K562 (cell line): ENCODE data around the gene SAFB. TPM values are rescaled to one million over a fixed set of nuclear protein-coding genes. Genes with fewer than 3 reads are reported as not detected.

Experiments
- ATAC-seq: fragments of 200-7000 bp; cut with Tn5 transposase; 3 replicates; pipeline ENCODE4 v1.9.1; 2020; ENCODE audit warnings: moderate library complexity
- BruUV-seq: library from RNA; stranded (reverse); fragments of 400-500 nt; replicated peaks from 2 replicates; lab custom pipeline; 2021; lab: Mats Ljungman, UMichigan
- CTCF ChIA-PET: fragments of 300-600 bp; formaldehyde crosslinking; extraction: SDS; loops from one replicate; lab custom pipeline; 2021; ENCODE audit warnings: low intra/inter-chr PET ratio; lab: Yijun Ruan, JAX
- POLR2A ChIA-PET: fragments of 300-600, 350-650 bp; sonication (Branson Sonifier 250); formaldehyde crosslinking; extraction: SDS; loops from one replicate; lab custom pipeline; 2021; ENCODE audit warnings: antibody characterized with exemption, inconsistent platforms; lab: Yijun Ruan, JAX
- DNase-seq, 4 experiments: peaks; one replicate each; pipeline versions ENCODE4 v3.0.0 to v3.0.0-alpha.2; 2011 to 2018; ENCODE audit warnings: low spot score in 3 of 4, mixed read lengths in 3 of 4; ENCODE audit errors: extremely low read depth in 1 of 4
- FAIRE-seq: peaks from 2 replicates; lab custom pipeline; 2011; peaks lifted over from hg19 to GRCh38; lab: Jason Lieb, UNC
- H2AFZ ChIP-seq: 2 replicates; pipeline ENCODE4 v1.6.0; 2011; ENCODE audit warnings: low read depth, low read length, control low read depth, inconsistent platforms
- H3K27ac ChIP-seq: fragments of 200-600 bp; 3 replicates; pipeline ENCODE4 v1.8.0; 2011; ENCODE audit warnings: low read depth, mild to moderate bottlenecking, control low read depth, inconsistent platforms, low read length, moderate library complexity, mixed read lengths; ENCODE audit errors: extremely low read depth
- H3K27me3 ChIP-seq, 2 experiments: fragments of 300-600 bp in 1 of 2; 2 replicates in 1 of 2; 3 replicates in 1 of 2; pipeline versions ENCODE4 v1.6.0 to v1.8.0; 2011; ENCODE audit warnings: inconsistent platforms in 2 of 2, low read length in 2 of 2, mild to moderate bottlenecking in 1 of 2, mixed read lengths in 1 of 2, moderate library complexity in 1 of 2; ENCODE audit not compliant: control insufficient read depth in 2 of 2, insufficient read depth in 2 of 2
- H3K36me3 ChIP-seq: fragments of 300-600 bp; 3 replicates; pipeline ENCODE4 v1.8.0; 2011; ENCODE audit warnings: mild to moderate bottlenecking, low read length, inconsistent platforms; ENCODE audit not compliant: control insufficient read depth, insufficient read depth
- H3K4me1 ChIP-seq, 2 experiments: fragments of 200-600 bp in 1 of 2; replicated peaks in 1 of 2; 2 replicates in 1 of 2; 3 replicates in 1 of 2; pipeline versions ENCODE4 v1.5.1 to v1.8.0; 2011; ENCODE audit warnings: inconsistent platforms in 2 of 2, low read length in 2 of 2, mild to moderate bottlenecking in 1 of 2, mixed read lengths in 1 of 2, moderate library complexity in 1 of 2; ENCODE audit not compliant: control insufficient read depth in 2 of 2, insufficient read depth in 2 of 2
- H3K4me2 ChIP-seq: 2 replicates; pipeline ENCODE4 v1.6.1; 2011; ENCODE audit warnings: low read length, control low read depth, inconsistent platforms, mixed read lengths; ENCODE audit not compliant: insufficient read depth
- H3K4me3 ChIP-seq: fragments of 200-600 bp; sonication (generic), shearing (Covaris generic); 2 replicates; pipeline ENCODE4 v1.5.1; 2016; ENCODE audit warnings: control low read depth, inconsistent platforms
- H3K79me2 ChIP-seq: fragments of 200-600 bp; 3 replicates; pipeline ENCODE4 v1.8.0; 2011; ENCODE audit warnings: low read length, inconsistent platforms; ENCODE audit not compliant: control insufficient read depth, insufficient read depth
- H3K9ac ChIP-seq, 2 experiments: 2 replicates each; pipeline versions ENCODE4 v1.6.0 to v1.6.1; 2011; ENCODE audit warnings: low read depth in 2 of 2, low read length in 2 of 2, control low read depth in 1 of 2, inconsistent platforms in 1 of 2, mild to moderate bottlenecking in 1 of 2, mixed read lengths in 1 of 2; ENCODE audit not compliant: insufficient read depth in 1 of 2
- H3K9me1 ChIP-seq: one replicate; pipeline ENCODE4 v1.6.0; 2011; ENCODE audit warnings: inconsistent platforms, mild to moderate bottlenecking, low read length, moderate library complexity; ENCODE audit not compliant: control insufficient read depth, insufficient read depth
- H3K9me3 ChIP-seq: replicated peaks from 2 replicates; pipeline ENCODE4 v1.5.1; 2011; ENCODE audit warnings: low read depth, low read length, inconsistent platforms; ENCODE audit not compliant: control insufficient read depth, insufficient read depth
- H4K20me1 ChIP-seq: replicated peaks from 2 replicates; pipeline ENCODE4 v1.6.1; 2011; ENCODE audit warnings: low read length, inconsistent platforms, mixed read lengths; ENCODE audit not compliant: control insufficient read depth, insufficient read depth
- RB1 ChIP-seq: fragments of 450-650 bp; IDR thresholded peaks from 2 replicates; pipeline ENCODE4 v1.6.1; 2017; ENCODE audit warnings: low read depth, mild to moderate bottlenecking
- SIN3A ChIP-seq, 2 experiments: fragments of 150-350 bp in 1 of 2; IDR thresholded peaks; 2 replicates each; pipeline ENCODE4 v1.6.1; 2011 to 2016; ENCODE audit warnings: borderline replicate concordance in 2 of 2, low read depth in 2 of 2, low read length in 2 of 2, mild to moderate bottlenecking in 2 of 2, moderate library complexity in 2 of 2; ENCODE audit not compliant: control insufficient read depth in 1 of 2
- WGBS: fragments of 100-300 bp; shearing (Covaris generic); methylation state at CpG from one replicate; pipeline ENCODE4 v1.1.6; 2016; ENCODE audit warnings: low coverage, mixed read lengths; ENCODE audit not compliant: insufficient coverage; ENCODE audit errors: missing lambda C conversion rate; 5-methylcytosine and 5-hydroxymethylcytosine counted together
- in situ Hi-C: fragments of 300-500 bp; cut with MboI; formaldehyde crosslinking; loops from 4 replicates; pipeline ENCODE4 v1.15.0; 2018; ENCODE audit warnings: inconsistent platforms, mixed read lengths
- intact Hi-C: fragments of 100-400 bp; cut with micrococcal nuclease; formaldehyde crosslinking; loops from 2 replicates; pipeline ENCODE4 v1.14.2; 2022
- polyA plus RNA-seq, 8 experiments: library from polyadenylated mRNA; depleted of rRNA in 4 of 8; stranded (reverse) in 5 of 8; unstranded in 3 of 8; fragments of >200 nt; fragmentation: Nextera tagmentation in 2 of 8; fragmentation: Illumina TruSeq in 1 of 8; extraction: Ambion mirVana in 2 of 8; extraction: Trizol in 1 of 8; gene quantifications; 2 replicates each; pipeline versions ENCODE4 v1.2.1 to v1.2.3, GENCODE V29; 2011 to 2014; ENCODE audit warnings: inconsistent platforms in 1 of 8, missing spikeins in 1 of 8
- total RNA-seq, 7 experiments: library from RNA; depleted of rRNA in 6 of 7; stranded (reverse); fragments of >200 nt in 6 of 7; fragmentation: Illumina TruSeq in 2 of 7; extraction: Trizol in 2 of 7; gene quantifications; 2 replicates each; pipeline versions ENCODE4 v1.2.1 to v1.2.3, GENCODE V29; 2011 to 2021; ENCODE audit warnings: low replicate concordance in 1 of 7
- TF ChIP-seq, protein P1 (sequence below): fragments of 150-350 bp; conservative IDR thresholded peaks from 2 replicates; pipeline ENCODE4 v1.6.1; 2014; ENCODE audit warnings: low read length
- TF ChIP-seq, protein P2 (sequence below), 2 experiments: fragments of 450-650 bp in 1 of 2; IDR thresholded peaks; 2 replicates each; pipeline ENCODE4 v1.6.1; 2011 to 2017; ENCODE audit warnings: low read depth in 2 of 2, antibody characterized with exemption in 1 of 2, borderline replicate concordance in 1 of 2, low read length in 1 of 2, mild to moderate bottlenecking in 1 of 2, mixed read lengths in 1 of 2; ENCODE audit not compliant: control insufficient read depth in 1 of 2
- TF ChIP-seq, protein P3 (sequence below), 2 experiments: fragments of 450-650 bp; conservative IDR thresholded peaks; 2 replicates each; pipeline ENCODE4 v1.6.1; 2017; ENCODE audit warnings: mild to moderate bottlenecking in 2 of 2, moderate library complexity in 2 of 2
- TF ChIP-seq, protein P4 (sequence below), 2 experiments: fragments of 200-800 bp in 1 of 2; sonication (Bioruptor generic) in 1 of 2; sonication (generic) in 1 of 2; formaldehyde crosslinking in 1 of 2; IDR thresholded peaks in 1 of 2; conservative IDR thresholded peaks in 1 of 2; 2 replicates each; pipeline versions ENCODE4 v1.5.0 to v1.6.1; 2016 to 2020; ENCODE audit warnings: missing compliant biosample characterization in 1 of 2, missing genetic modification characterization in 1 of 2, missing genetic modification reagents in 1 of 2
- TF ChIP-seq, protein P5 (sequence below): fragments of 450-650 bp; formaldehyde crosslinking; IDR thresholded peaks from 2 replicates; pipeline ENCODE4 v1.4.0; 2022; ENCODE audit warnings: mild to moderate bottlenecking, moderate library complexity

The SAFB gene
- total and polyA plus RNA-seq, 9 of the 15 experiments (the other 6 are each of a cell fraction or from before 2014, with no cell fraction given): 1.1 to 151 (median 83.1) TPM

DNA sequence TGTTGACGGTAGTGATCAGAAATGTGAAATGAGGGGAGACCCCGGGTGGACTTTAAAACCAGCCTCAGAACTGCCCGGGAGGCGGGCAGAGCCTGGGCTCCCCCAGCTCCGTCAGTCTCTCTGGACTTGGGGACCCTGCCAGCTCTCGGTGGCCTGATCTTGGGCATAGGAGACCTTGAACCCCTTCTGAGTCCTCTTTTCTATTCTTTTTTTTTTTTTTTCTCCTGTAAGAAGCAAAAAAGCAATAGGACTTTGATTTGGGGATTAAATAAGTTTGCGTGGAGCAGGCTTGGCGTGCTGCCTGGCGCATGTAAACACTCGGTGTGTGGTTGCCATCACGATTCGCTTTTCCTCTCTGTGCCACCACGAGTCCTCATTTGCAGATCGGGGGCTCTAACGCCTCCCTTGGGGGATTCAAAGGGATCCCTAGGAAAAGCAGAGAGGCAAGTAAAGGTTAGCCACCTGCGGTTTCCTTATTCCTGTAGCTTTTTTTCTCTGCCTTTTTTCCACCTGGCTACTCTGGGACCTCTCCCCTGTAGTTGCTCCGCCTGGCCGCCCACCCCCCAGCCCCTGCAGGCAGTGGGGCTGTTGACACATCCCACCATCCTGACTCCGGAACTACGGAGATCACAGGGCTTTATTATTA, 1.3 kb downstream of the SAFB start:
- no TSS peak for BruUV-seq
- Histone ChIP-seq H3K4me2 (peak overlapping the region; percentile 90), H3K9me3 (no peaks in the 10 kb centered on the region), H3K27me3 (no peaks in the 10 kb centered on the region), H3K36me3 (peaks cover 73% of the 10 kb centered on the region), H2AFZ (no peak overlapping the region), H3K4me3 (peak overlapping the region; percentile 82), H3K9ac (peak overlapping the region; percentile 98 to 99), H4K20me1 (peaks cover 46% of the 10 kb centered on the region; the same call in 1 of the 2 replicates), H3K4me1 (peaks cover 33 to 57% of the 10 kb centered on the region in 2 experiments), H3K27ac (peak overlapping the region; percentile 97), H3K9me1 (peaks cover 12% of the 10 kb centered on the region), H3K79me2 (peaks cover 100% of the 10 kb centered on the region)
- in situ Hi-C loops (no loop called here), intact Hi-C loops (loop anchor here (10.0 kb wide), 1 partner anchor 61 kb away; the partner anchor contains the start of genes HSD11B1L and MICOS13)
- DNase-seq (peak in 1 of 4 experiments; percentile 38), ATAC-seq (no peak), FAIRE-seq (no peak)
- ChIA-PET POLR2A (interaction anchor here (0.6 to 3.1 kb wide), 5 partner anchors 8 to 37 kb away, joined by 3 to 27 read pairs (median 8); no protein-coding TSS in a partner anchor), CTCF (interaction anchor here (0.6 kb wide), 1 partner anchor 337 kb away, joined by 4 read pairs; no protein-coding TSS in a partner anchor)
- 1% methylated on average over 17 of the region's 20 CpGs for WGBS
- TF ChIP-seq, protein P1, sequence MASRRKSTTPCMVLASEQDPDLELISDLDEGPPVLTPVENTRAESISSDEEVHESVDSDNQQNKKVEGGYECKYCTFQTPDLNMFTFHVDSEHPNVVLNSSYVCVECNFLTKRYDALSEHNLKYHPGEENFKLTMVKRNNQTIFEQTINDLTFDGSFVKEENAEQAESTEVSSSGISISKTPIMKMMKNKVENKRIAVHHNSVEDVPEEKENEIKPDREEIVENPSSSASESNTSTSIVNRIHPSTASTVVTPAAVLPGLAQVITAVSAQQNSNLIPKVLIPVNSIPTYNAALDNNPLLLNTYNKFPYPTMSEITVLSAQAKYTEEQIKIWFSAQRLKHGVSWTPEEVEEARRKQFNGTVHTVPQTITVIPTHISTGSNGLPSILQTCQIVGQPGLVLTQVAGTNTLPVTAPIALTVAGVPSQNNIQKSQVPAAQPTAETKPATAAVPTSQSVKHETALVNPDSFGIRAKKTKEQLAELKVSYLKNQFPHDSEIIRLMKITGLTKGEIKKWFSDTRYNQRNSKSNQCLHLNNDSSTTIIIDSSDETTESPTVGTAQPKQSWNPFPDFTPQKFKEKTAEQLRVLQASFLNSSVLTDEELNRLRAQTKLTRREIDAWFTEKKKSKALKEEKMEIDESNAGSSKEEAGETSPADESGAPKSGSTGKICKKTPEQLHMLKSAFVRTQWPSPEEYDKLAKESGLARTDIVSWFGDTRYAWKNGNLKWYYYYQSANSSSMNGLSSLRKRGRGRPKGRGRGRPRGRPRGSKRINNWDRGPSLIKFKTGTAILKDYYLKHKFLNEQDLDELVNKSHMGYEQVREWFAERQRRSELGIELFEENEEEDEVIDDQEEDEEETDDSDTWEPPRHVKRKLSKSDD: no peak
- TF ChIP-seq, protein P2, sequence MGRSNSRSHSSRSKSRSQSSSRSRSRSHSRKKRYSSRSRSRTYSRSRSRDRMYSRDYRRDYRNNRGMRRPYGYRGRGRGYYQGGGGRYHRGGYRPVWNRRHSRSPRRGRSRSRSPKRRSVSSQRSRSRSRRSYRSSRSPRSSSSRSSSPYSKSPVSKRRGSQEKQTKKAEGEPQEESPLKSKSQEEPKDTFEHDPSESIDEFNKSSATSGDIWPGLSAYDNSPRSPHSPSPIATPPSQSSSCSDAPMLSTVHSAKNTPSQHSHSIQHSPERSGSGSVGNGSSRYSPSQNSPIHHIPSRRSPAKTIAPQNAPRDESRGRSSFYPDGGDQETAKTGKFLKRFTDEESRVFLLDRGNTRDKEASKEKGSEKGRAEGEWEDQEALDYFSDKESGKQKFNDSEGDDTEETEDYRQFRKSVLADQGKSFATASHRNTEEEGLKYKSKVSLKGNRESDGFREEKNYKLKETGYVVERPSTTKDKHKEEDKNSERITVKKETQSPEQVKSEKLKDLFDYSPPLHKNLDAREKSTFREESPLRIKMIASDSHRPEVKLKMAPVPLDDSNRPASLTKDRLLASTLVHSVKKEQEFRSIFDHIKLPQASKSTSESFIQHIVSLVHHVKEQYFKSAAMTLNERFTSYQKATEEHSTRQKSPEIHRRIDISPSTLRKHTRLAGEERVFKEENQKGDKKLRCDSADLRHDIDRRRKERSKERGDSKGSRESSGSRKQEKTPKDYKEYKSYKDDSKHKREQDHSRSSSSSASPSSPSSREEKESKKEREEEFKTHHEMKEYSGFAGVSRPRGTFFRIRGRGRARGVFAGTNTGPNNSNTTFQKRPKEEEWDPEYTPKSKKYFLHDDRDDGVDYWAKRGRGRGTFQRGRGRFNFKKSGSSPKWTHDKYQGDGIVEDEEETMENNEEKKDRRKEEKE (IDR thresholded peaks at IDR 0.05; ENCODE audit: borderline replicate concordance in 1 of 2, control insufficient read depth in 1 of 2, low read depth in 2 of 2, low read length in 1 of 2): no peak
- TF ChIP-seq, protein P3, sequence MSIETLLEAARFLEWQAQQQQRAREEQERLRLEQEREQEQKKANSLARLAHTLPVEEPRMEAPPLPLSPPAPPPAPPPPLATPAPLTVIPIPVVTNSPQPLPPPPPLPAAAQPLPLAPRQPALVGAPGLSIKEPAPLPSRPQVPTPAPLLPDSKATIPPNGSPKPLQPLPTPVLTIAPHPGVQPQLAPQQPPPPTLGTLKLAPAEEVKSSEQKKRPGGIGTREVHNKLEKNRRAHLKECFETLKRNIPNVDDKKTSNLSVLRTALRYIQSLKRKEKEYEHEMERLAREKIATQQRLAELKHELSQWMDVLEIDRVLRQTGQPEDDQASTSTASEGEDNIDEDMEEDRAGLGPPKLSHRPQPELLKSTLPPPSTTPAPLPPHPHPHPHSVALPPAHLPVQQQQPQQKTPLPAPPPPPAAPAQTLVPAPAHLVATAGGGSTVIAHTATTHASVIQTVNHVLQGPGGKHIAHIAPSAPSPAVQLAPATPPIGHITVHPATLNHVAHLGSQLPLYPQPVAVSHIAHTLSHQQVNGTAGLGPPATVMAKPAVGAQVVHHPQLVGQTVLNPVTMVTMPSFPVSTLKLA (conservative IDR thresholded peaks at IDR 0.05): peak; percentile 44; a peak in 2 of 4 replicates
- TF ChIP-seq RB1 (no peak), SIN3A (IDR thresholded peaks at IDR 0.05; ENCODE audit: borderline replicate concordance in 2 of 2, control insufficient read depth in 1 of 2, low read depth in 2 of 2, low read length in 2 of 2) (peak in 1 of 2 experiments; percentile 35; a peak in 1 of 4 replicates)
- TF ChIP-seq, protein P4, sequence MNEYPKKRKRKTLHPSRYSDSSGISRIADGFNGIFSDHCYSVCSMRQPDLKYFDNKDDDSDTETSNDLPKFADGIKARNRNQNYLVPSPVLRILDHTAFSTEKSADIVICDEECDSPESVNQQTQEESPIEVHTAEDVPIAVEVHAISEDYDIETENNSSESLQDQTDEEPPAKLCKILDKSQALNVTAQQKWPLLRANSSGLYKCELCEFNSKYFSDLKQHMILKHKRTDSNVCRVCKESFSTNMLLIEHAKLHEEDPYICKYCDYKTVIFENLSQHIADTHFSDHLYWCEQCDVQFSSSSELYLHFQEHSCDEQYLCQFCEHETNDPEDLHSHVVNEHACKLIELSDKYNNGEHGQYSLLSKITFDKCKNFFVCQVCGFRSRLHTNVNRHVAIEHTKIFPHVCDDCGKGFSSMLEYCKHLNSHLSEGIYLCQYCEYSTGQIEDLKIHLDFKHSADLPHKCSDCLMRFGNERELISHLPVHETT (CRISPR knock-in tag; conservative IDR thresholded peaks at IDR 0.05 in 1 of 2, IDR thresholded peaks at IDR 0.05 in 1 of 2): no peak
- TF ChIP-seq, protein P5, sequence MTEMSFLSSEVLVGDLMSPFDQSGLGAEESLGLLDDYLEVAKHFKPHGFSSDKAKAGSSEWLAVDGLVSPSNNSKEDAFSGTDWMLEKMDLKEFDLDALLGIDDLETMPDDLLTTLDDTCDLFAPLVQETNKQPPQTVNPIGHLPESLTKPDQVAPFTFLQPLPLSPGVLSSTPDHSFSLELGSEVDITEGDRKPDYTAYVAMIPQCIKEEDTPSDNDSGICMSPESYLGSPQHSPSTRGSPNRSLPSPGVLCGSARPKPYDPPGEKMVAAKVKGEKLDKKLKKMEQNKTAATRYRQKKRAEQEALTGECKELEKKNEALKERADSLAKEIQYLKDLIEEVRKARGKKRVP (CRISPR knock-in tag): no peak
